Lower leg skin (tissue), 3 donors: ENCODE data around the gene ARHGDIA.

Experiments used
- CTCF ChIP-seq, 3 donors: fragments of 450-650 bp; IDR thresholded peaks; one replicate each; pipeline ENCODE4 v1.5.1; 2016; ENCODE audit warnings: antibody characterized with exemption in 3 of 3, mild to moderate bottlenecking in 3 of 3, moderate library complexity in 2 of 3
- POLR2A ChIP-seq, 2 donors: fragments of 450-650 bp; IDR thresholded peaks; one replicate each; pipeline ENCODE4 v1.6.1; 2016 to 2017; ENCODE audit warnings: antibody characterized with exemption in 2 of 2, mild to moderate bottlenecking in 1 of 2, moderate library complexity in 1 of 2

- TF ChIP-seq CTCF (IDR thresholded peaks at IDR 0.05) = no peak
- no peak for TF ChIP-seq POLR2A (IDR thresholded peaks at IDR 0.05)
Observed at GRCh38 chr17:81916234-81917001, 45.3 kb upstream of the ARHGDIA start.
